GM18526 (cell line): ENCODE data around the gene SWSAP1.

Source experiments
- POLR2A ChIP-seq: IDR thresholded peaks from 3 replicates; pipeline ENCODE4 v1.6.1; 2011; ENCODE audit not compliant: insufficient read length; ENCODE audit errors: extremely low read depth

SWSAP1 gene

GRCh38 chr19:11418094-11418548 lies 43.7 kb downstream of the SWSAP1 start:
- no peak for TF ChIP-seq POLR2A

GRCh38 chr19:11418549-11419506 lies 44.4 kb downstream of the SWSAP1 start, which contains the start of gene RGL3:
Gene RGL3, minus strand, starts transcription at chr19:11419314. Its CDS starts 36 bp downstream, at chr19:11419278.
- no peak for TF ChIP-seq POLR2A

- TF ChIP-seq POLR2A, result no peak
Measured at GRCh38 chr19:11420429-11421370, 46.2 kb downstream of the SWSAP1 start.

GRCh38 chr19:11421371-11422098 lies 47.1 kb downstream of the SWSAP1 start:
- no peak for TF ChIP-seq POLR2A

GRCh38 chr19:11422163-11423065 lies 47.9 kb downstream of the SWSAP1 start:
- TF ChIP-seq POLR2A, result no peak

GRCh38 chr19:11423164-11423790 lies 48.8 kb downstream of the SWSAP1 start:
- no peak for TF ChIP-seq POLR2A

GRCh38 chr19:11423791-11424181 lies 49.3 kb downstream of the SWSAP1 start:
- TF ChIP-seq POLR2A, result no peak
